Measurements from ENCODE around the gene TTC31. TPM values are rescaled to one million over a fixed set of nuclear protein-coding genes. Genes with fewer than 3 reads are reported as not detected.

The TTC31 gene
- total RNA-seq, 1 donor from 2014 or later, result 16.3 TPM

GRCh38 chr2:74503506-74504475 lies 20.9 kb downstream of the TTC31 start:
- no peak for DNase-seq (ENCODE audit: low read depth)

DNA sequence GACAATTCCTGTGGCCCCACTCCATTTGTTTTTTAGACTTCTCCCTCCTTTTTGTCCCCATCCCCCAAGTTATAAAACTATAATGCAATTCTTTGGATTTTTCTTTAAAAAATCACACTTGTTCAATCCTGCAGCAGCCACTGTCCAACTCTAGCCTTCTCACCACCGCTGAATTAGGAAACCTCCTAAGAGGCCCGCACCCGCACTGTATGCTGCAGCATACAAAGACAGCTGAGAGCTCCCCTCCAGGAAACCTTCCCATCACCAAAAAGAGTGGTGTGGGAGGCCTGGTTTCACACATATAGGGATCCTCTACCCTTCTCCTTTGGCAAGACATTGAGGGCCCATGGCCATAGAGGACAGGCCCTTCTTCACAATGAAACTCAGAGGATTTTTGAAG lies 21.7 kb downstream of the TTC31 start:
- peak; percentile 10 for DNase-seq (ENCODE audit: low read depth)

DNA sequence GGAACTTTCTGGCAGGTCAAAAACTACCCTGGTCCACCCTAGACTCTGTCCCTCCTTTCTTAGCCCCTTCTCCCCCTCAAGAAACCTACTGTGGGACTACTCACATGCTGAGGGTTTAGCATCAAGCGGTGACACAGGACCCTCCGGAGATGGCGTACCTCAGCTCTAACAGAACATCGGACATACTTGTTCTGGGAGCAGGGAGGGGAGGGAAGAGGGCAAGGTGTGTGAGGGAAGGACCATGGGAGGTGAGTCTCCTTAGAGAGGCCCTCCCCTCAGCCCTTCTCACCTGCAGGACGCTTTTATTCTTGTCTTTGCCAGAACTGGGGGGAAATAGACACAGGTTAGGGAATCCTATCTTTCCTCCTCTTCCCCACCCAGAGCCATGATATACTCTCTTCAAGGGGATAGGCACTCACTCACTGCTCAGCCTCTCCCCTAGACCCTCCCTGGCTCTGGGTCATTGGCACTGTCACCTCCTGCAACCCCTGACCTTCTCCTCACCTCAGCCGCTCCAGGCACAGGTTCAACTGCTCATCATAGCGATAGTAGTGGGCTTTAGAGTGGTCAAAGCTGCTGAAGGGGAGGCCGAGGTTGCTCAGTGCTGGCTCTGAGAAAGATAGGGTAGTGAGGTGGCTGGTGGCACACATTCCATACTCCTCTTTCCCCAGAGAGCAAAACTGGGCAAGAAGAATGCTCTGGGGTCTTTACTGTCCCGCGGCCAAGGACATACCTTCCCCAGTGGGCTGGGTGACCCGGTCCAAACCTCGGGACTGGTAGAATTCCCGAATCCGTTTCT lies 22.8 kb downstream of the TTC31 start:
- DNase-seq (ENCODE audit: low read depth), result no peak

DNA sequence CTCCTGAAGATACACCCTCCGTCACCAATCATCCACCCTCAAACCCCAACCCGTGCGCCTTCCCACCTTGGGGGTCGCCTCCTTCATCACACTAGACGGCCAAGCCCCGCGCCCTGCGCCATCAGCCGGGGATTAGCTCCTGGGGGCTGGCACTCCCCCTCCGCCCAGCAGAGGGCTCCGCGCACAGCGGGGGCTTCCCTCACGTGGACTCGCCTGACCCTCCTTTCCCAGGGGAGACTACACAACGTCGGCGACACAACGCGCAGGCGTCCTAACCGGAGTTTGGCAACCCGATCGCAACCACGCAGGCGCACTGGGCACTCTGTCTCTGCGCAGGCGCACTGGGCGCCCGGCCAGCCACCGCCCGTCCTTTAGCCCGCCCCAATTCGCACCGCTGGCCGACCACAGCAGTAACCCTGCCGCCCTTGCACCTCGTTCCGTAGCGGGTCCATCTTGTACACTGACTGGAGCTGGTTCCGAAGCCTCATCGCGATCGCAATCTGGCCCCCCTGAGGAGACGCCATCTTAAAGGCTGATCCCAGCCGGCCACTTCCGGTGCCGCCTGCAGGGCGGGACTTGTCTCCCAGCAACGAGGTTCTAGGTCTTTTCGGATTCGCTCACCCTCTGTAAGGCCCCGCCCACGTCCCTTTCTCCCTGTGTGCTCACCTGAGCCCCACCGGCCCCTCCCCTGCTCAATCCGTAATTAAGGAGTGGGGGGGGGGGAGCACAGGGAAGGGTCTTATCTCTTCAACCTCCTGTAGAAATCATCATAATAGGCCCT lies 24.5 kb downstream of the TTC31 start, which contains the start of gene PCGF1:
Gene PCGF1, minus strand, starts transcription at position 551 of the 781 bp plus-strand sequence. Its CDS starts 27 bp downstream, at position 524.
- peak; percentile 99 for DNase-seq (ENCODE audit: low read depth)

DNA sequence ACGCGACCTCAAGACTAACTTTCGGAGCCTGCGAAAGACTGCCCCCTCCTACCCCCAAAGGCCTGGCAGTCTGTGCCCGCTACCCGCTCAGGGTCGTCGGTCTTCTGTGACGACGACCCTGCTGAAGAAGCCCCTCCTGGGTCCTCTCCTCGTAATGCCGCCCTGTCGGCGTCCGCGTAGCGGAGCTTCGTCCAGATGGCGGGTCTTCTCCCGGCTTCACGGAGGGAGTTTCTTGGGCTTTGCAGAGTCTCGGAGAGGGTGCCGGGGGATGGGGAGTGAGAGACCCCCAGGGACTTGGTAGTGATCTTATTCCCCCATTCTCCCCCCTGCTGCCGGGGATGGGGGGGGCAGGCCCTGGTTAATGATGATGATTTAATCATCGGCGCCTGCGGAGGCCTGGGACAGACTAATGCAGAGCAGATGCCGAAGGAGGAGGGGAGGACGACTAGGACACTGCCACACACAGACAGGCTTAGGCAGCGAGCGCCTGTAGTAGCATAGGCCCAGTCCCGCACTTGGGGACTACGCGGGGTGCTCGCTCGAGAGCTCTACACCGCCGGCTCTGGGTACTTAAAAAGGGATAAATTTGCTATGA lies 25.1 kb downstream of the TTC31 start:
- no peak for DNase-seq (ENCODE audit: low read depth)

DNA sequence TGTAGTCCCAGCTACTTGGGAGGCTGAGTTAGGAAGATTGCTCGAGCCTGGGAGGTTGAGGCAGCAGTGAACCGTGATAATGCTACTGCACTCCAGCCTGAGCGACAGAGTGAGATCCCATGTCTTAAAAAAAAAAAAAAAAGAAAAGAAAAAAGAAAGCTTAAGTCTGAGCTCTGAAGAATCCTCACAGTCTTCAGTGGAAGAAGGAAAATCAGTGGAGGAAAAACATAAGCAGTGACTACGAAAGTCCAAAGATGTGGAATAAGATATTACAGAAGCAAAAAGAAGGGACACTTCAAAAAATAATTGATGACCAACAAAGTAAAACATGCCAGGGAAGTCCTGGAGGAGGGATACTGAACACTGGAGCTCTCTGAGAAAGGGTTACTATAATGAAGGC lies 27.4 kb downstream of the TTC31 start:
- no peak for DNase-seq (ENCODE audit: low read depth)

GRCh38 chr2:74511104-74511989 lies 28.5 kb downstream of the TTC31 start:
- peak; percentile 43 for DNase-seq (ENCODE audit: low read depth)

GRCh38 chr2:74512744-74513604 lies 30.1 kb downstream of the TTC31 start:
- DNase-seq (ENCODE audit: low read depth), result no peak

GRCh38 chr2:74513605-74514367 lies 30.9 kb downstream of the TTC31 start:
- DNase-seq (ENCODE audit: low read depth), result no peak

GRCh38 chr2:74514368-74515270 lies 31.7 kb downstream of the TTC31 start, which contains the start of gene TLX2:
Gene TLX2 (plus strand): TSS chr2:74514450. CDS start chr2:74514807, 357 bp downstream.
- DNase-seq (ENCODE audit: low read depth), result no peak

DNA sequence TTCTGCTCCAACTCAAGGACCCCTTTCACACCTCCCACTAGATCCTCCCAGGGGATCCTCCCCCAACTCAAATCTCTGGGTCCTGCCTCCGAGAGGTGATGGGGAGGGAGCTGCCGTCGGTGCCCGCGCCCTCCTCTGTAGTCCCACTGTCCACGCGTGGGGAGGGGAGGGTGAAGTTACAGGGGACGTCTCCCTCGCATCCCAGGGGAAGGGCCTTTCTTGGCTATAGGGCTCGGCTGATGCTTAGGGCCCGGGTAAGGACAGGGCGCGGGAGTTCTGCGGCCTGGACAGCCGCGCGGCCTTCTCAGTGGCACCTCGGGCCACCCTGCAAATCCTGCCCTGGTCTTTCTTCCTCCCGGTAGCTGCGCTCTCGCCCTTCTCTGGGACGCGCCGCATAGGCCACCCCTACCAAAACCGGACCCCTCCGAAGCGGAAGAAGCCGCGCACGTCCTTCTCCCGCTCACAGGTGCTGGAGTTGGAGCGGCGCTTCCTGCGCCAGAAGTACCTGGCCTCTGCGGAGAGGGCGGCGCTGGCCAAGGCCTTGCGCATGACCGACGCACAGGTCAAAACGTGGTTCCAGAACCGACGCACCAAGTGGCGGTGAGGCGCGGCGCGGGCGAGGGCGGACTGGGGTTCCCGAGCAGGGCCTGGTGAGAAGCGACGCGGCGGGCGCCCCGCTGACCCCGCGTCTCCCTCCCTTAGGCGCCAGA lies 32.5 kb downstream of the TTC31 start:
- DNase-seq (ENCODE audit: low read depth), result no peak

DNA sequence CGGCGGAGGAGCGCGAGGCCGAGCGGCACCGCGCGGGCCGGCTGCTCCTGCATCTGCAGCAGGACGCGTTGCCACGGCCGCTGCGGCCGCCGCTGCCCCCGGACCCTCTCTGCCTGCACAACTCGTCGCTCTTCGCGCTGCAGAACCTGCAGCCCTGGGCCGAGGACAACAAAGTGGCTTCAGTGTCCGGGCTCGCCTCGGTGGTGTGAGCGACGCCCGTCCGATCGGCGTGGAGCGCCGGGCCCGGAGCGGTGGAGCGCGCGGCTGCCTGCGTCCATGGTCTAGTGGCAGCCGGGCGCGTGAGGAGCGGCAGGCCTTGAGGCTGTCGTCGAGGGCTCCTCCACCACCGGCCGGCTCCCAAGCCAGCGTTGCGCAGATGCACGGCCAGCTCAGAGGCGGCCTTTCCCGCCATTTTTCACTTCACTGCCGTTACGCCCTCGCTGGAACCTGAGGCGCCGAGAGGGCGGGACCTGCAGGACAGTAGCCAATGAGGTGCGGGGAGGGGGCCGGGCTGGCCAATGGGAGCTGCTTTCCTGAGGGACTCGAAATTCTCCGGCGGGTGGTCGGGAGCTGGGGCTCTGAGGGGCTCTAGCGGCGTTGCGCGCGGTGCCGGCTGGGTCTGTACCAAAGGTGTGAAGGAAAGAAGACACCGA lies 33.2 kb downstream of the TTC31 start:
- DNase-seq (ENCODE audit: low read depth), result no peak

- DNase-seq (ENCODE audit: low read depth), result no peak
Measured at GRCh38 chr2:74516650-74517049, 33.8 kb downstream of the TTC31 start.

- no peak for DNase-seq (ENCODE audit: low read depth)
Measured at GRCh38 chr2:74522516-74522915, 39.6 kb downstream of the TTC31 start.

DNA sequence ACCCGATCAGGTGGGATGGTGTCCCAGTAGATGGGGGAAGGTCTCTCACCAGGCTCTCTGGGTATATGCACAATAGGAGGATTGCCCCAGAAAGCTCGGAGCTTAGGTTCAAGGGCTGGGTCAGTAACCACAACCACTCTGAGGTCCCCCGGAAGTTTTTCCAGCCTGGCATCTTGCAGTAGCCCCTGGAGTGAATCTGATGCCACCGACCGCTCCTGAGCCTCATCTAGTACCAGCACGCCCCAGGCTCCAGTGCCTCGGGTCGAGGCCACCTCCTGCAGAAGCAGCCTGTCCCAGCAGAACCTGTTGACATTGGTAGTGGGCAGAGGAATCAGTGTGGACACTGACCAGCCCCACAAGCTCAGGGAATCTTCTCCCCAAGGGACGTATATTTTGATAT lies 41.1 kb downstream of the TTC31 start:
- DNase-seq (ENCODE audit: low read depth), result no peak

Measured in myocyte (in vitro differentiated cells).